Endothelial cell of umbilical vein (primary cell): Measurements from ENCODE around the gene ROBO2. TPM values are rescaled to one million over a fixed set of nuclear protein-coding genes. Genes with fewer than 3 reads are reported as not detected.

Experiments used
- BruUV-seq: library from RNA; stranded (reverse); fragments of 400-500 nt; replicated peaks from 2 replicates; lab custom pipeline; 2021; lab: Mats Ljungman, UMichigan
- CTCF ChIA-PET: fragments of 300-600, 350-600 bp; sonication (Branson Sonifier 250); formaldehyde crosslinking; loops from one replicate; lab custom pipeline; 2021; ENCODE audit warnings: antibody characterized with exemption, inconsistent platforms; lab: Charles Lee
- POLR2A ChIA-PET: fragments of 300-600, 350-600 bp; sonication (Branson Sonifier 250); formaldehyde crosslinking; loops from one replicate; lab custom pipeline; 2021; ENCODE audit warnings: antibody characterized with exemption, inconsistent platforms; lab: Charles Lee
- DNase-seq: peaks from one replicate; pipeline ENCODE4 v3.0.0-alpha.2; 2011; ENCODE audit warnings: low read depth, low spot score
- FAIRE-seq: peaks from 2 replicates; lab custom pipeline; 2011; peaks lifted over from hg19 to GRCh38; lab: Jason Lieb, UNC
- H2AFZ ChIP-seq: 2 replicates; pipeline ENCODE4 v1.6.0; 2012; ENCODE audit warnings: low read depth, low read length, control low read depth, inconsistent platforms
- H3K27ac ChIP-seq: 2 replicates; pipeline ENCODE4 v1.5.1; 2011; ENCODE audit warnings: low read depth, mild to moderate bottlenecking, control low read depth, low read length, moderate library complexity; ENCODE audit not compliant: insufficient read depth
- H3K27me3 ChIP-seq, 2 experiments: 2 replicates each; pipeline versions ENCODE4 v1.6.0 to v1.6.1; 2011; ENCODE audit warnings: low read length in 2 of 2, mixed read lengths in 1 of 2; ENCODE audit not compliant: control insufficient read depth in 2 of 2, insufficient read depth in 2 of 2
- H3K36me3 ChIP-seq, 2 experiments: 2 replicates in 1 of 2; 3 replicates in 1 of 2; pipeline ENCODE4 v1.5.1; 2011; ENCODE audit warnings: low read length in 2 of 2, mild to moderate bottlenecking in 1 of 2, moderate library complexity in 1 of 2; ENCODE audit not compliant: control insufficient read depth in 2 of 2, insufficient read depth in 2 of 2; ENCODE audit errors: extremely low read depth in 1 of 2
- H3K4me1 ChIP-seq: 3 replicates; pipeline ENCODE4 v1.5.1; 2011; ENCODE audit warnings: mild to moderate bottlenecking, low read length; ENCODE audit not compliant: control insufficient read depth, insufficient read depth; ENCODE audit errors: extremely low read depth
- H3K4me2 ChIP-seq: 2 replicates; pipeline ENCODE4 v1.6.1; 2011; ENCODE audit warnings: low read length, control low read depth, mixed read lengths; ENCODE audit not compliant: insufficient read depth
- H3K4me3 ChIP-seq, 3 experiments: fragments of 200-600 bp in 1 of 3; sonication (generic), shearing (Covaris generic) in 1 of 3; replicated peaks in 1 of 3; 2 replicates each; pipeline ENCODE4 v1.5.1; 2011 to 2016; ENCODE audit warnings: control low read depth in 3 of 3, low read length in 3 of 3, mild to moderate bottlenecking in 2 of 3, inconsistent platforms in 1 of 3, low read depth in 1 of 3, moderate library complexity in 1 of 3; ENCODE audit not compliant: insufficient read depth in 1 of 3
- H3K79me2 ChIP-seq: 2 replicates; pipeline ENCODE4 v1.6.0; 2012; ENCODE audit warnings: low read length, inconsistent platforms; ENCODE audit not compliant: control insufficient read depth, insufficient read depth
- H3K9ac ChIP-seq: replicated peaks from 2 replicates; pipeline ENCODE3; 2011; ENCODE audit warnings: low read length, control low read depth; ENCODE audit not compliant: insufficient read depth; ENCODE audit errors: extremely low read depth
- H3K9me1 ChIP-seq: replicated peaks from 3 replicates; pipeline ENCODE4 v1.6.0; 2011; ENCODE audit warnings: mild to moderate bottlenecking, low read length; ENCODE audit not compliant: control insufficient read depth, insufficient read depth; ENCODE audit errors: extremely low read depth
- H3K9me3 ChIP-seq: replicated peaks from 2 replicates; pipeline ENCODE4 v1.5.1; 2012; ENCODE audit warnings: low read length, inconsistent platforms; ENCODE audit not compliant: control insufficient read depth, insufficient read depth
- H4K20me1 ChIP-seq: replicated peaks from 2 replicates; pipeline ENCODE3; 2011; ENCODE audit warnings: mild to moderate bottlenecking, low read length; ENCODE audit not compliant: control insufficient read depth, insufficient read depth; ENCODE audit errors: extremely low read depth
- CTCF ChIP-seq, 2 donors: IDR thresholded peaks; 1 replicate in 1 of 2; 2 replicates in 1 of 2; pipeline ENCODE4 v1.5.1; 2011; ENCODE audit warnings: low read length in 2 of 2, mild to moderate bottlenecking in 2 of 2, moderate library complexity in 2 of 2, control low read depth in 1 of 2, inconsistent platforms in 1 of 2, low read depth in 1 of 2; ENCODE audit not compliant: insufficient read depth in 1 of 2; ENCODE audit errors: extremely low read depth in 1 of 2
- EZH2 ChIP-seq: IDR thresholded peaks from 2 replicates; pipeline ENCODE4 v1.6.1; 2012; ENCODE audit warnings: borderline replicate concordance, low read depth, mild to moderate bottlenecking, moderate library complexity, low read length, inconsistent platforms; ENCODE audit not compliant: severe bottlenecking
- FOS ChIP-seq: IDR thresholded peaks from 2 replicates; pipeline ENCODE4 v1.6.1; 2011; ENCODE audit warnings: mild to moderate bottlenecking, low read length, moderate library complexity, borderline replicate concordance; ENCODE audit not compliant: insufficient read depth
- GATA2 ChIP-seq: IDR thresholded peaks from 2 replicates; pipeline ENCODE4 v1.7.0; 2011; ENCODE audit warnings: low read depth, mild to moderate bottlenecking, moderate library complexity, mixed read lengths, low read length; ENCODE audit not compliant: insufficient read length, insufficient read depth
- JUN ChIP-seq: IDR thresholded peaks from 2 replicates; pipeline ENCODE4 v1.6.1; 2011; ENCODE audit warnings: borderline replicate concordance, low read depth; ENCODE audit not compliant: insufficient read length, insufficient read depth
- MAX ChIP-seq: IDR thresholded peaks from 2 replicates; pipeline ENCODE4 v1.6.1; 2011; ENCODE audit not compliant: insufficient read depth, insufficient read length
- MYC ChIP-seq: IDR thresholded peaks from one replicate; pipeline ENCODE4 v1.6.1; 2011; ENCODE audit warnings: mild to moderate bottlenecking, low read depth, low read length
- POLR2A ChIP-seq: IDR thresholded peaks from 2 replicates; pipeline ENCODE4 v1.6.1; 2012; ENCODE audit warnings: low read depth, mild to moderate bottlenecking, control low read depth, low read length
- POLR2AphosphoS5 ChIP-seq: IDR thresholded peaks from 2 replicates; pipeline ENCODE4 v1.6.1; 2012; ENCODE audit warnings: low read depth, mild to moderate bottlenecking, control low read depth, low read length, moderate library complexity; ENCODE audit not compliant: insufficient read depth
- dilution Hi-C: fragments of 300-500 bp; cut with MboI; formaldehyde crosslinking; loops from one replicate; pipeline ENCODE4 v1.15.0; 2019; ENCODE audit warnings: low sequenced_read_pairs; ENCODE audit not compliant: extremely low pct_ligation_motif_present
- intact Hi-C: fragments of 100-400 bp; cut with micrococcal nuclease; formaldehyde crosslinking; loops from one replicate; pipeline ENCODE4 v1.10.0; 2022
- polyA plus RNA-seq, 4 experiments: library from polyadenylated mRNA; depleted of rRNA in 3 of 4; stranded (reverse) in 3 of 4; unstranded in 1 of 4; fragments of >200 nt; gene quantifications; 2 replicates each; pipeline versions ENCODE4 v1.2.1 to v1.2.3, GENCODE V29; 2011 to 2012; ENCODE audit warnings: missing spikeins in 1 of 4
- total RNA-seq: library from RNA; stranded (reverse); gene quantifications from 2 replicates; pipeline ENCODE4 v1.2.3, GENCODE V29; 2021

Gene ROBO2
- total and polyA plus RNA-seq, 2 donors (not counting 3 experiments of a cell fraction or from before 2014, with no cell fraction given): not detected

GRCh38 chr3:77412584-77412983 lies 372.7 kb downstream of the ROBO2 start:
- DNase-seq: no peak
- TF ChIP-seq MYC: no peak
- TF ChIP-seq FOS: no peak
- TF ChIP-seq GATA2: no peak
- TF ChIP-seq POLR2A: no peak
- no peak for TF ChIP-seq EZH2
- no peak for TF ChIP-seq CTCF (IDR thresholded peaks at IDR 0.05; ENCODE audit: extremely low read depth in 1 of 2, insufficient read depth in 1 of 2, low read depth in 1 of 2, low read length in 2 of 2)
- no peak for TF ChIP-seq MAX
- no peak for TF ChIP-seq JUN
- no peak for TF ChIP-seq POLR2AphosphoS5
- dilution Hi-C loops (no loop called here), intact Hi-C loops (no loop called here)
- Histone ChIP-seq H2AFZ (no peak overlapping the region), H3K4me2 (no peak overlapping the region), H3K9me1 (no peaks in the 10 kb centered on the region), H3K4me3 (no peak overlapping the region), H3K79me2 (no peaks in the 10 kb centered on the region), H3K27ac (no peak overlapping the region), H3K9me3 (no peaks in the 10 kb centered on the region), H3K4me1 (no peaks in the 10 kb centered on the region), H4K20me1 (no peaks in the 10 kb centered on the region), H3K9ac (no peak overlapping the region), H3K36me3 (no peaks in the 10 kb centered on the region), H3K27me3 (no peaks in the 10 kb centered on the region)
- no TSS peak for BruUV-seq
- CTCF ChIA-PET: no interaction called here
- POLR2A ChIA-PET: no interaction called here
- no peak for FAIRE-seq
